Measurements from ENCODE around the gene TSPO2.

GRCh38 chr6:41090841-41091761 lies 48.8 kb downstream of the TSPO2 start:
- no peak for TF ChIP-seq CTCF (optimal IDR thresholded peaks at IDR 0.05 in 1 of 3, IDR thresholded peaks at IDR 0.05 in 1 of 3, conservative IDR thresholded peaks at IDR 0.05 in 1 of 3; ENCODE audit: extremely low read depth in 1 of 3, insufficient read depth in 2 of 3, low read length in 3 of 3)
- no peak for TF ChIP-seq EZH2 (IDR thresholded peaks at IDR 0.05; ENCODE audit: low read length)

Measured in keratinocyte (primary cell).